Chondrocyte (in vitro differentiated cells): Measurements from ENCODE around the gene PRAC2. TPM values are rescaled to one million over a fixed set of nuclear protein-coding genes. Genes with fewer than 3 reads are reported as not detected.

Source experiments
- DNase-seq: peaks from one replicate; pipeline ENCODE4 v3.0.0; 2021; ENCODE audit warnings: mixed read lengths, low spot score
- H3K27ac Mint-ChIP-seq: one replicate; pipeline ENCODE4 v1.8.0; 2021; ENCODE audit warnings: mild to moderate bottlenecking, moderate library complexity, mixed read lengths; ENCODE audit not compliant: unreplicated experiment
- H3K27me3 Mint-ChIP-seq: 2 replicates; pipeline ENCODE4 v1.8.0; 2021; ENCODE audit warnings: low read depth, mixed read lengths
- H3K36me3 Mint-ChIP-seq: 2 replicates; pipeline ENCODE4 v1.8.0; 2021; ENCODE audit warnings: low read depth, mixed read lengths
- H3K4me1 Mint-ChIP-seq: 2 replicates; pipeline ENCODE4 v1.8.0; 2021; ENCODE audit warnings: low read depth, mild to moderate bottlenecking, mixed read lengths
- H3K4me3 Mint-ChIP-seq: one replicate; pipeline ENCODE4 v1.8.0; 2021; ENCODE audit warnings: mild to moderate bottlenecking, moderate library complexity, mixed read lengths; ENCODE audit not compliant: unreplicated experiment
- H3K9me3 Mint-ChIP-seq: 2 replicates; pipeline ENCODE4 v1.8.0; 2021; ENCODE audit warnings: low read depth, mixed read lengths
- CTCF ChIP-seq: fragments of 200-600 bp; sonication (generic); IDR thresholded peaks from 2 replicates; pipeline ENCODE4 v1.5.0; 2021; ENCODE audit warnings: antibody characterized with exemption, mild to moderate bottlenecking, moderate library complexity
- microRNA-seq: library from miRNA; unstranded; fragments of <30 nt; microRNA quantifications from one replicate; pipeline ENCODE4 v1.2.0, GENCODE V29; 2020; ENCODE audit warnings: borderline number of aligned reads
- total RNA-seq: library from RNA; stranded (reverse); gene quantifications from 3 replicates; pipeline ENCODE4 v1.2.1, GENCODE V29; 2021

Gene PRAC2
- total RNA-seq, 1 donor from 2014 or later: not detected

DNA sequence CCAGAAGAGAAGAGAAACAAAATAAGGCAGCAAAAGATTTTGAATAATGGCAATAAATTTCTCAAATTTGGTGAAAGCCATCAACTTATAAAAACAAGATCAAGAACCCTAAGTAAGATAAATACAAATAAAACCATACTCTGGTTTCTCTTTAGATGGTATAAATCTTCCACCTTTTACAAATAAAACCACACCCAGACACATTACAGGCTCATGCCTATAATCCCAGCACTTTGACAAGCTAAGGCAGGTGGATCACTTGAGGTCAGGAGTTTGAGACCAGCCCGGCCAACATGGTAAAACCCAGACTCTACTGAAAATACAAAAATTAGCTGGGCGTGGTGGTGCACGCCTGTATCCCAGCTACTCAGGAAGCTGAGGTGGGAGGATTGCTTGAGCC is 50.3 kb downstream of the PRAC2 start:
- no peak overlapping the region for H3K27ac Mint-ChIP-seq
- H3K9me3 Mint-ChIP-seq: peaks cover 3% of the 10 kb centered on the region
- no peaks in the 10 kb centered on the region for H3K4me1 Mint-ChIP-seq
- H3K4me3 Mint-ChIP-seq: no peak overlapping the region
- no peak for DNase-seq
- H3K36me3 Mint-ChIP-seq: no peaks in the 10 kb centered on the region
- H3K27me3 Mint-ChIP-seq: peaks cover 29% of the 10 kb centered on the region
- no peak for TF ChIP-seq CTCF

Small RNAs within 50 kb of the gene (microRNA-seq; reads per million reads assigned to microRNA genes)
- gene MIR3185: not detected

Other genes with a start within 250 kb of the PRAC2 start
- gene HOXB1, start 192.2 kb upstream of the PRAC2 start, total RNA-seq: not detected in 3 replicates
- gene HOXB2, start 178.1 kb upstream of the PRAC2 start, total RNA-seq: 0.72 TPM in 2 of 3 replicates, not detected in the other
- not detected in 3 replicates for gene HOXB4, start 144.8 kb upstream of the PRAC2 start, total RNA-seq
- 0.18 to 0.57 TPM in 2 of 3 replicates, not detected in the other for gene HOXB3, start 132.9 kb upstream of the PRAC2 start, total RNA-seq
- not detected in 3 replicates for gene HOXB5, start 129.4 kb upstream of the PRAC2 start, total RNA-seq
- not detected in 3 replicates for gene HOXB6, start 118.2 kb upstream of the PRAC2 start, total RNA-seq
- not detected in 3 replicates for gene HOXB7, start 112.2 kb upstream of the PRAC2 start, total RNA-seq
- not detected in 3 replicates for gene HOXB8, start 107.9 kb upstream of the PRAC2 start, total RNA-seq
- gene HOXB9, start 96.8 kb upstream of the PRAC2 start, total RNA-seq: 0.20 TPM in 1 of 3 replicates, not detected in the others
- not detected in 3 replicates for gene PRAC1, start 667 bp upstream of the PRAC2 start, total RNA-seq
- 0.19 TPM in 1 of 3 replicates, not detected in the others for gene HOXB13, start 5.6 kb downstream of the PRAC2 start, total RNA-seq
- not detected in 3 replicates for gene TTLL6, start 94.0 kb downstream of the PRAC2 start, total RNA-seq
- gene CALCOCO2, start 107.8 kb downstream of the PRAC2 start, total RNA-seq: 72.4 to 97.9 TPM (median 76.5 TPM) in 3 replicates
- 39.2 to 78.0 TPM (median 39.4 TPM) in 3 replicates for gene ATP5MC1, start 169.6 kb downstream of the PRAC2 start, total RNA-seq
- 114 to 116 TPM (median 114 TPM) in 3 replicates for gene UBE2Z, start 185.2 kb downstream of the PRAC2 start, total RNA-seq
- 123 to 147 TPM (median 126 TPM) in 3 replicates for gene SNF8, start 221.7 kb downstream of the PRAC2 start, total RNA-seq
- not detected in 3 replicates for gene GIP, start 245.4 kb downstream of the PRAC2 start, total RNA-seq